IPS DF 6.9 (cell line): Measurements from ENCODE around the gene AP3M1.

ENCODE experiments used
- DNase-seq: peaks from one replicate; pipeline ENCODE4 v3.0.0-alpha.2; 2013; ENCODE audit warnings: low read depth, low spot score
- H3K27ac ChIP-seq: one replicate; pipeline ENCODE4 v1.5.1; 2013; ENCODE audit warnings: low read length, control low read depth
- H3K27me3 ChIP-seq: 2 replicates; pipeline ENCODE4 v1.6.1; 2013; ENCODE audit warnings: mild to moderate bottlenecking, low read length; ENCODE audit not compliant: control insufficient read depth, insufficient read depth
- H3K36me3 ChIP-seq: 2 replicates; pipeline ENCODE4 v1.6.1; 2013; ENCODE audit warnings: low read length; ENCODE audit not compliant: control insufficient read depth, insufficient read depth
- H3K4me1 ChIP-seq: 2 replicates; pipeline ENCODE4 v1.6.1; 2013; ENCODE audit warnings: low read length; ENCODE audit not compliant: control insufficient read depth, insufficient read depth
- H3K4me3 ChIP-seq: 2 replicates; pipeline ENCODE4 v1.5.1; 2013; ENCODE audit warnings: mild to moderate bottlenecking, low read length
- H3K9me3 ChIP-seq: 2 replicates; pipeline ENCODE4 v1.6.1; 2013; ENCODE audit warnings: low read length, inconsistent platforms; ENCODE audit not compliant: control insufficient read depth, insufficient read depth
- WGBS: extraction: QIAGEN DNeasy Blood & Tissue Kit; methylation state at CpG from one replicate; pipeline ENCODE4 v1.1.7; 2013; ENCODE audit warnings: mixed read lengths, missing lambda C conversion rate; ENCODE audit not compliant: insufficient read length, insufficient coverage; 5-methylcytosine and 5-hydroxymethylcytosine counted together

The AP3M1 gene

DNA sequence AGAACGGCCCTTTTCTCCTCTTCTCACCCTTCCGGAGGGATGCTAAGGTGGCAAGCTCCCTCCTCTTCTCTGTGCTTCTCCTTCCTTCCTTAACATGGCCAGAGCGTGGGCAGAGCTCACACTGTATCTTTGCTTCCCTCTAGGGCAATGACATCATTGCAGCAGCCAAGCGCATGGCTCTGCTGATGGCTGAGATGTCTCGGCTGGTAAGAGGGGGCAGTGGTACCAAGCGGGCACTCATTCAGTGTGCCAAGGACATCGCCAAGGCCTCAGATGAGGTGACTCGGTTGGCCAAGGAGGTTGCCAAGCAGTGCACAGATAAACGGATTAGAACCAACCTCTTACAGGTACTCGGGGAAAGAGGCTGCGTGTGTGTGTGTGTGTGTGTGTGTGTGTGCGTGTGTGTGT, 36.6 kb downstream of the AP3M1 start:
- H3K4me3 ChIP-seq: no peak overlapping the region
- H3K36me3 ChIP-seq: peaks cover 64% of the 10 kb centered on the region
- H3K27ac ChIP-seq: no peak overlapping the region
- DNase-seq: no peak
- no peaks in the 10 kb centered on the region for H3K27me3 ChIP-seq
- no peaks in the 10 kb centered on the region for H3K9me3 ChIP-seq
- H3K4me1 ChIP-seq: no peaks in the 10 kb centered on the region
- WGBS: 100% methylated on average over 1 of the region's 12 CpGs

- Histone ChIP-seq H3K4me3 (no peak overlapping the region), H3K27me3 (no peaks in the 10 kb centered on the region), H3K36me3 (peaks cover 63% of the 10 kb centered on the region), H3K27ac (no peak overlapping the region), H3K9me3 (no peaks in the 10 kb centered on the region), H3K4me1 (no peaks in the 10 kb centered on the region)
- no peak for DNase-seq
- no CpG with 5 or more reads among the region's 1 CpG for WGBS
These were observed 37.1 kb downstream of the AP3M1 start for GRCh38 chr10:74113546-74113945.

- no peak overlapping the region for H3K27ac ChIP-seq
- no peaks in the 10 kb centered on the region for H3K27me3 ChIP-seq
- H3K9me3 ChIP-seq: no peaks in the 10 kb centered on the region
- DNase-seq: no peak
- H3K4me3 ChIP-seq: no peak overlapping the region
- no peaks in the 10 kb centered on the region for H3K4me1 ChIP-seq
- no CpG with 5 or more reads among the region's 14 CpGs for WGBS
- H3K36me3 ChIP-seq: peaks cover 57% of the 10 kb centered on the region
These were observed 38.8 kb downstream of the AP3M1 start for GRCh38 chr10:74111799-74112198.

DNA sequence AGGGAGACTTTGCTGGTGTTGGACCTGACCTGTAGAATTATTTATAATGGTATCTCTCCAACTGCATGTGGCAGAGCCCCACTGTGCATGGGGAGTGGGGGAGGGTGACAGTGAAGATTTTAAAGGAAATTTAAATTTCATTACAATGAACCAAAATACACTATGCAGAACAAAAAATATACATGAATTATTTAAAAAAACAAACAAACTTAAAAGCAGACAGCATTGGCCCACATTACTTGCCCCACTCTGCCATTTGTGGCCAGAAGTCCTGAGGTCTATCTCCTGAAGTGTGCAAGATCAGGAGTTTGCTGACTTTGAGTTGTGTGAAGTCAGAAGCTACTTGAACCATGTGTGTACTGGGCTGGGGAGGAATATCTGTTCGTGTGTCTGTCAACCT, 40.5 kb downstream of the AP3M1 start:
- DNase-seq: no peak
- no CpG with 5 or more reads among the region's 1 CpG for WGBS
- H3K4me3 ChIP-seq: no peak overlapping the region
- no peaks in the 10 kb centered on the region for H3K27me3 ChIP-seq
- peaks cover 55% of the 10 kb centered on the region for H3K36me3 ChIP-seq
- no peaks in the 10 kb centered on the region for H3K9me3 ChIP-seq
- no peak overlapping the region for H3K27ac ChIP-seq
- H3K4me1 ChIP-seq: no peaks in the 10 kb centered on the region

DNA sequence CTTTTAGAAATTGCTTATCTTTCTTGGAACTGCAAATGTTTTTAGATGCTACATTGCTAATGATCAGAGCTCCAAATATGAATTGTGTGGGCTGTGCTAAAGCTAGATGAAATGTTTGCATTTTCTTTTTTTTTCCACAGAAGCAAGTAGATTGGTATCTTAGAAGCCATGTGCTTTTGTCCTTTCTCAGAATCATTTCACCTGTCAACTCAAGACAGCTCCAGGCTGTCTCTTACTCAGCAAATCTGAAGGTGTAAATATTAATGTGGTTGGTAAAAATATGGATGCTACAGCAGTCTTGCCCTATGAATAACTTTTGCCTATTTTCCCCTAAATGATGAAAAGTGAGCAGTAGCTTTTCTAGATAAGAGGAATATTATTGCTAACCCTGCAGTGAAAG, 41.2 kb downstream of the AP3M1 start:
- Histone ChIP-seq H3K27me3 (no peaks in the 10 kb centered on the region), H3K4me3 (no peak overlapping the region), H3K9me3 (no peaks in the 10 kb centered on the region), H3K4me1 (no peaks in the 10 kb centered on the region), H3K27ac (no peak overlapping the region), H3K36me3 (peaks cover 55% of the 10 kb centered on the region)
- DNase-seq: no peak

GRCh38 chr10:74107391-74107790, 43.2 kb downstream of the AP3M1 start:
- Histone ChIP-seq H3K9me3 (no peaks in the 10 kb centered on the region), H3K36me3 (peaks cover 51% of the 10 kb centered on the region), H3K27me3 (no peaks in the 10 kb centered on the region), H3K4me1 (no peaks in the 10 kb centered on the region), H3K27ac (no peak overlapping the region), H3K4me3 (no peak overlapping the region)
- WGBS: no CpG with 5 or more reads among the region's 4 CpGs
- no peak for DNase-seq

- Histone ChIP-seq H3K9me3 (no peaks in the 10 kb centered on the region), H3K27ac (no peak overlapping the region), H3K4me1 (no peaks in the 10 kb centered on the region), H3K4me3 (no peak overlapping the region), H3K27me3 (no peaks in the 10 kb centered on the region), H3K36me3 (peaks cover 39% of the 10 kb centered on the region)
- no CpG with 5 or more reads among the region's 8 CpGs for WGBS
- no peak for DNase-seq
These were observed 45.6 kb downstream of the AP3M1 start for GRCh38 chr10:74104996-74105395.

GRCh38 chr10:74104480-74104879, 46.1 kb downstream of the AP3M1 start:
- no peak for DNase-seq
- Histone ChIP-seq H3K36me3 (peaks cover 38% of the 10 kb centered on the region), H3K9me3 (no peaks in the 10 kb centered on the region), H3K27ac (no peak overlapping the region), H3K27me3 (no peaks in the 10 kb centered on the region), H3K4me1 (no peaks in the 10 kb centered on the region), H3K4me3 (no peak overlapping the region)
- no CpG with 5 or more reads among the region's 5 CpGs for WGBS

DNA sequence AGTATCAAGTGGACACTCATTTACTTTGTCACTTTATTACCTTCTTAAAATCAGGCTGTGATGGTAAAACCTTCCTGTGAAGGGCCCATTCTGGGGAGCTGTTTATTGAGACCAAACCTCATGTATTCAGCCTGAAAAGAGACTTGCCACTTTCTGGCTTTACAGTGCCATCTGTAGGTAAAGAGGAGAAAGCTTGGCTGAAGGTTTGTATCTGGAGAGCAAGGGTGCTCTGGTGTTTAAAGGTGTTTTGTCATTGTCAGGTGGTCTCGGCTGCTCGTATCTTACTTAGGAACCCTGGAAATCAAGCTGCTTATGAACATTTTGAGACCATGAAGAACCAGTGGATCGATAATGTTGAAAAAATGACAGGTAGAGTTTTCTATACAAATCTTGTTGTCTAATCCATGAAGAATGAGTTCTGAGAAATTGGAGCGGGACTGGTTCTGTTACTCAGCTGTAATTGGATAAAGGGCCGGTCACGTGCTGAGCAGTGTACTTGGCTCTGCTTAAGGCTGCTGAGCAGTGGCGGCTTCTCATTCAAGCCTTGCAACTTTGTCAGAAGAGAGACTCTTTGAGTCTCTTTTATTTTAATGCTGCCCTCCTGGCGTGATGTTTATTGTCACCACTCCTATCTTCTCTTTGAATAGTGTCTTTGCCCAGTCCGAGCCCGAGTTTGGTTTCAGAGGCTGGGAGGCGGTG, 46.9 kb downstream of the AP3M1 start:
- Histone ChIP-seq H3K4me3 (no peak overlapping the region), H3K27ac (no peak overlapping the region), H3K9me3 (no peaks in the 10 kb centered on the region), H3K27me3 (no peaks in the 10 kb centered on the region), H3K36me3 (peaks cover 32% of the 10 kb centered on the region), H3K4me1 (no peaks in the 10 kb centered on the region)
- WGBS: no CpG with 5 or more reads among the region's 11 CpGs
- no peak for DNase-seq

DNA sequence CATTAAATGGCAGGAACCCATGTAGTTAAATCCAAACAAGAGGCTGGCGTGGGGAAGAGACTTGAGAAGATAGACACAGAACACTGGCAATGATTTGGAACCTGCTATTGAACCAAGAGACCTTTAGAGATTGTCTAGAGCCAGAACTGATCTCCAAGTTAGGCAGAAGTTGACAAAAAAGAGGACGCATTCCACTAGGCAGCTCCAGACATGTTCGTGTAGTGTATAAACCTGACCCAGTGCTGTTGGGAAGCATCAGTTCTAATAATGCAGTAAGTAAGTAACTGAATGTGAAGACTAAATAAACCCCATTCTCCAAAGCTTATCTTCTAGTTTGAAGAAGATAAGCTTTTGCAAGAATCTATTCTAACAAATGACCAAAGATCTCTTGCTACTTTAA, 50.8 kb downstream of the AP3M1 start:
- DNase-seq: no peak
- Histone ChIP-seq H3K4me1 (no peaks in the 10 kb centered on the region), H3K27ac (no peak overlapping the region), H3K9me3 (no peaks in the 10 kb centered on the region), H3K4me3 (no peak overlapping the region), H3K36me3 (peaks cover 34% of the 10 kb centered on the region), H3K27me3 (no peaks in the 10 kb centered on the region)
- WGBS: no CpG with 5 or more reads among the region's 3 CpGs

GRCh38 chr10:74099420-74099819, 51.2 kb downstream of the AP3M1 start:
- H3K4me1 ChIP-seq: no peaks in the 10 kb centered on the region
- no CpG with 5 or more reads among the region's 3 CpGs for WGBS
- no peaks in the 10 kb centered on the region for H3K27me3 ChIP-seq
- no peak overlapping the region for H3K27ac ChIP-seq
- H3K4me3 ChIP-seq: no peak overlapping the region
- no peaks in the 10 kb centered on the region for H3K9me3 ChIP-seq
- DNase-seq: no peak
- peaks cover 33% of the 10 kb centered on the region for H3K36me3 ChIP-seq
